Gastroesophageal sphincter (tissue), 4 donors: ENCODE measurements around the gene COL1A2. TPM values are rescaled to one million over a fixed set of nuclear protein-coding genes. Genes with fewer than 3 reads are reported as not detected.
A peak's percentile ranks its signal among the peaks of the same experiment; 100 is the strongest.

Experiments
- ATAC-seq: fragments of 150-250 bp; one replicate; pipeline ENCODE4 v1.9.1; 2016; ENCODE audit warnings: mild to moderate bottlenecking, moderate library complexity
- H3K27ac ChIP-seq, 4 donors: fragments of 200-600 bp; sonication (generic) in 3 of 4; 1 replicate in 3 of 4; 2 replicates in 1 of 4; pipeline ENCODE4 v1.5.1; 2016 to 2019
- H3K27me3 ChIP-seq: fragments of 200-600 bp; sonication (generic); one replicate; pipeline ENCODE4 v1.5.1; 2019
- H3K36me3 ChIP-seq, 2 donors: fragments of 200-600 bp; sonication (generic); one replicate each; pipeline ENCODE4 v1.5.1; 2019; ENCODE audit warnings: control low read depth in 1 of 2
- H3K4me1 ChIP-seq, 3 donors: fragments of 200-600 bp; sonication (generic); 1 replicate in 2 of 3; 2 replicates in 1 of 3; pipeline ENCODE4 v1.5.1; 2016 to 2019; ENCODE audit warnings: control low read depth in 2 of 3
- H3K4me3 ChIP-seq, 2 donors: fragments of 200-600 bp; sonication (generic); one replicate each; pipeline ENCODE4 v1.5.1; 2019; ENCODE audit warnings: mild to moderate bottlenecking in 1 of 2, moderate library complexity in 1 of 2
- H3K9me3 ChIP-seq, 3 donors: fragments of 200-600 bp; sonication (generic); one replicate each; pipeline ENCODE4 v1.5.1; 2017 to 2019; ENCODE audit warnings: control low read depth in 2 of 3
- EP300 ChIP-seq: sonication (generic); formaldehyde crosslinking; IDR thresholded peaks from one replicate; pipeline ENCODE4 v1.6.1; 2017; ENCODE audit warnings: antibody characterized with exemption, mild to moderate bottlenecking
- POLR2A ChIP-seq, 2 donors: fragments of 450-650 bp; IDR thresholded peaks; one replicate each; pipeline ENCODE4 v1.6.1; 2017; ENCODE audit warnings: antibody characterized with exemption in 2 of 2, mild to moderate bottlenecking in 2 of 2, moderate library complexity in 1 of 2
- POLR2AphosphoS5 ChIP-seq: sonication (generic); formaldehyde crosslinking; IDR thresholded peaks from one replicate; pipeline ENCODE4 v1.6.1; 2017; ENCODE audit warnings: antibody characterized with exemption
- WGBS, 2 donors: methylation state at CpG; one replicate each; pipeline ENCODE4 v1.1.5; 2018; ENCODE audit warnings: low coverage in 1 of 2; 5-methylcytosine and 5-hydroxymethylcytosine counted together
- total RNA-seq, 4 donors: library from RNA; depleted of rRNA; stranded (reverse); fragments of >200 nt; gene quantifications; one replicate each; pipeline ENCODE4 v1.1.0, GENCODE V29; 2016
- TF ChIP-seq, protein P1 (sequence below), 4 experiments: fragments of 200-600 bp in 2 of 4; fragments of 450-650 bp in 2 of 4; sonication (generic) in 1 of 4; IDR thresholded peaks; one replicate each; pipeline ENCODE4 v1.5.1; 2017 to 2019; ENCODE audit warnings: antibody characterized with exemption in 4 of 4, mild to moderate bottlenecking in 2 of 4, moderate library complexity in 2 of 4

The COL1A2 gene
- total RNA-seq, 4 donors from 2014 or later = 203 to 686 (median 311) TPM

DNA sequence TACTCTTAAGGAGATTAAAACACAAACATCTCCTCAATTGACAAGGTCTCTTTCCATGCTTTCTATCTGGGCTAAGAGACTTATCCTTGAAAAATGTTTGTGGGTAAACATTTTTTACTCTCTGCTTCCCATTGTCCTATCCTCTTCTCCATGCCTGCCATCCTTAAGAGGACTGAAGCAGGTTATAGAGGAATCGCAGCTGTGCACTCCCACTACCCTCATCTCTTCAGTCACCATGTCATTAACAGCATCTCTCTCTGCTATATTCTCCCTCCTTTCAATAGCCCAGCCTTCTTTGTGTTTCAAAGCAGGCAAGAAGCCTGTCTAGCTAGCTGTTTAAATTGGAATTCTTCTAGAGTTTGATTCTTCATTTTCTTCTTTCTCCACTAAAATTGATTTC lies 22.6 kb downstream of the COL1A2 start:
- TF ChIP-seq POLR2AphosphoS5 (no peak), POLR2A (IDR thresholded peaks at IDR 0.05) (no peak), EP300 (no peak)
- TF ChIP-seq, protein P1, sequence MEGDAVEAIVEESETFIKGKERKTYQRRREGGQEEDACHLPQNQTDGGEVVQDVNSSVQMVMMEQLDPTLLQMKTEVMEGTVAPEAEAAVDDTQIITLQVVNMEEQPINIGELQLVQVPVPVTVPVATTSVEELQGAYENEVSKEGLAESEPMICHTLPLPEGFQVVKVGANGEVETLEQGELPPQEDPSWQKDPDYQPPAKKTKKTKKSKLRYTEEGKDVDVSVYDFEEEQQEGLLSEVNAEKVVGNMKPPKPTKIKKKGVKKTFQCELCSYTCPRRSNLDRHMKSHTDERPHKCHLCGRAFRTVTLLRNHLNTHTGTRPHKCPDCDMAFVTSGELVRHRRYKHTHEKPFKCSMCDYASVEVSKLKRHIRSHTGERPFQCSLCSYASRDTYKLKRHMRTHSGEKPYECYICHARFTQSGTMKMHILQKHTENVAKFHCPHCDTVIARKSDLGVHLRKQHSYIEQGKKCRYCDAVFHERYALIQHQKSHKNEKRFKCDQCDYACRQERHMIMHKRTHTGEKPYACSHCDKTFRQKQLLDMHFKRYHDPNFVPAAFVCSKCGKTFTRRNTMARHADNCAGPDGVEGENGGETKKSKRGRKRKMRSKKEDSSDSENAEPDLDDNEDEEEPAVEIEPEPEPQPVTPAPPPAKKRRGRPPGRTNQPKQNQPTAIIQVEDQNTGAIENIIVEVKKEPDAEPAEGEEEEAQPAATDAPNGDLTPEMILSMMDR (IDR thresholded peaks at IDR 0.05) = no peak
- 54% methylated on average over 1 of the region's 1 CpG; no CpG with 5 or more reads in 1 of the 2 donors for WGBS, 2 donors
- Histone ChIP-seq H3K4me1 (peaks cover 2 to 44% (median 9%) of the 10 kb centered on the region in 3 donors), H3K27ac (peak overlapping the region; percentile 21 to 94 (median 46)), H3K4me3 (no peak overlapping the region), H3K9me3 (no peaks in the 10 kb centered on the region), H3K36me3 (peaks cover 22 to 98% of the 10 kb centered on the region in 2 donors), H3K27me3 (no peaks in the 10 kb centered on the region)
- ATAC-seq = no peak

DNA sequence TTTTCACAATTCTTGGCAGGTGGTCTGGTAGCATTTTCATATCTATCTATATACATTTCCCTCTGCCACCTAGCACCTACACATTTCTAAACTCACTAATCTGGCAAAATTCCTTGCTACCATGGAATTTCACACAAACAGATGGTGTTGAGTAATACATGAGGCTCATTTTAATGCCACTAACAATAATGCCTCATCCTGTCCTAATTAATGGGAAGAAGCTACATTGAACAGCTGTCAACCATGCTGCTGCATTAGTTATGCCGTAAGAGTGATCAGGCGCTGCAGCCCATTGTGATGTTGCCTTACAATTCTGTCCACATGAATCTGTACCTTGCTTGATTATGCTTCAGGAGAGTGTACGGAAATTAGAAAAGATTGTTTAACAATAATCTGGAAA lies 23.2 kb downstream of the COL1A2 start:
- ATAC-seq = no peak
- H3K27ac ChIP-seq = peak overlapping the region in 3 of 4 donors; percentile 21 to 94 (median 63)
- 43 to 58% methylated on average over 3 of the region's 3 CpGs for WGBS, 2 donors
- no peaks in the 10 kb centered on the region for H3K27me3 ChIP-seq
- H3K9me3 ChIP-seq = no peaks in the 10 kb centered on the region
- H3K4me1 ChIP-seq = peaks cover 2 to 43% (median 9%) of the 10 kb centered on the region in 3 donors
- H3K4me3 ChIP-seq = no peak overlapping the region
- H3K36me3 ChIP-seq = peaks cover 24 to 98% of the 10 kb centered on the region in 2 donors
- TF ChIP-seq, protein P1 (IDR thresholded peaks at IDR 0.05) = no peak
- no peak for TF ChIP-seq POLR2A (IDR thresholded peaks at IDR 0.05)
- TF ChIP-seq EP300 = no peak
- no peak for TF ChIP-seq POLR2AphosphoS5

- no peak for ATAC-seq
Observed at GRCh38 chr7:94418851-94419250, 24.2 kb downstream of the COL1A2 start.

GRCh38 chr7:94420328-94420727 lies 25.6 kb downstream of the COL1A2 start:
- Histone ChIP-seq H3K4me3 (no peak overlapping the region), H3K27ac (peak overlapping the region in 3 of 4 donors; percentile 49 to 94 (median 66)), H3K9me3 (no peaks in the 10 kb centered on the region), H3K36me3 (peaks cover 32 to 100% of the 10 kb centered on the region in 2 donors), H3K4me1 (peaks cover 0 to 37% (median 2%) of the 10 kb centered on the region in 3 donors), H3K27me3 (no peaks in the 10 kb centered on the region)
- no peak for TF ChIP-seq EP300
- no peak for TF ChIP-seq POLR2AphosphoS5
- TF ChIP-seq, protein P1 (IDR thresholded peaks at IDR 0.05) = no peak
- WGBS, 2 donors = 34 to 59% methylated on average over 5 to 6 of the region's 6 CpGs
- ATAC-seq = no peak

More at GRCh38 chr7:94418851-94419250, 24.2 kb downstream of the COL1A2 start:
- Histone ChIP-seq H3K27ac (peak overlapping the region; percentile 20 to 94 (median 54)), H3K9me3 (no peaks in the 10 kb centered on the region), H3K4me3 (no peak overlapping the region), H3K36me3 (peaks cover 26 to 98% of the 10 kb centered on the region in 2 donors), H3K27me3 (no peaks in the 10 kb centered on the region), H3K4me1 (peaks cover 2 to 43% (median 6%) of the 10 kb centered on the region in 3 donors)
- TF ChIP-seq, protein P1 (IDR thresholded peaks at IDR 0.05) = no peak
- TF ChIP-seq EP300 = no peak
- TF ChIP-seq POLR2A (IDR thresholded peaks at IDR 0.05) = no peak
- no peak for TF ChIP-seq POLR2AphosphoS5
- 35 to 46% methylated on average over 5 of the region's 5 CpGs for WGBS, 2 donors

DNA sequence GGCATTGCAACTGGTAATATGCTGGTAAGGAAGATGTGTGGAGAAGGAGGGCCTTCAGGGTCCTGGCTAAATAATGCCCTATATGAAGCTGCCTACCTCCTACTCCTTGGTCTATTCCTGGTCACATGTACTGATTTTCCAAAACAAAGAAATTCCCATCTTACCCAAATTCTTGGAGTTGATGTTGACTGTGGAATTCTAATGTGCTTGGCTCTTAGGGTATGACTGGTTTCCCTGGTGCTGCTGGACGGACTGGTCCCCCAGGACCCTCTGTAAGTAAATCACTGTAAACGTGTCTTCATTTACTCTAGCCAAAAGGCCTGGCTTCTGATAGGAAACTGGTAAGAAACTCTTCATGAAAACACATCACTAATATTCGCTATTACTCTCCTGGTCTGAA lies 27.0 kb downstream of the COL1A2 start:
- Histone ChIP-seq H3K9me3 (no peaks in the 10 kb centered on the region), H3K36me3 (peaks cover 37 to 100% of the 10 kb centered on the region in 2 donors), H3K27ac (peak overlapping the region in 3 of 4 donors; percentile 1 to 78 (median 57)), H3K4me3 (no peak overlapping the region), H3K27me3 (no peaks in the 10 kb centered on the region), H3K4me1 (peaks cover 0 to 34% (median 2%) of the 10 kb centered on the region in 3 donors)
- ATAC-seq = no peak
- TF ChIP-seq POLR2AphosphoS5 (no peak), POLR2A (IDR thresholded peaks at IDR 0.05) (no peak), EP300 (no peak)
- TF ChIP-seq, protein P1 (IDR thresholded peaks at IDR 0.05) = no peak
- 48 to 60% methylated on average over 3 of the region's 3 CpGs for WGBS, 2 donors
